ENCODE data around the gene SEC31A. TPM values are rescaled to one million over a fixed set of nuclear protein-coding genes. Genes with fewer than 3 reads are reported as not detected.
A peak's percentile ranks its signal among the peaks of the same experiment; 100 is the strongest.

SEC31A gene
- total RNA-seq, 1 donor: 523 TPM

DNA sequence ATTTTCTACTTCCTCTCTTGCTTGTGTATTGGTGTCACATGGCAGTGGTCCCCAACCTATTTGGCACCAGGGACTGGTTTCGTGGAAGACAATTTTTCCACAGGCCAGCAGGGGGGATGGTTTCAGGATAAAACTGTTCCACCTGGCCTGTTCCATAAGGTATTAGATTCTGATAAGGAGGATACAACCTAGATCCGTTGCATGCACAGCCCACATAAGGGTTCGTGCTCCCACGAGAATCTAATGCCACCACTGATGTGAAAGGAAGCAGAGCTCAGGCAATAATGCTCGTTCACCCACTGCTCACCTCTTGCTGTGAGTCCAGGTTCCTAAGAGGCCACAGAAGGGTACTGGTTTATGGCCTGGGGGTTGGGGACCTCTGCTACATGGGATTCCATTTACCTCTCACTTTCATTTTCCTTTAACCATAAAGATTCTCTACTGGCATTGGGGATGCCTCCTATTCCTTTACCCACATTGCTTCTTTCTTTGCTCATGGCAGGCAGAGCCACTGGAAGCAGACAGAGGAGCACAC is 38.1 kb downstream of the SEC31A start:
- no peak for TF ChIP-seq CTCF (IDR thresholded peaks at IDR 0.05; ENCODE audit: insufficient read depth, low read depth, low read length)
- DNase-seq (ENCODE audit: low read depth): no peak
- H3K4me3 ChIP-seq (ENCODE audit: low read depth, low read length): no peak overlapping the region

GRCh38 chr4:82851885-82852750 is 38.8 kb downstream of the SEC31A start:
- no peak overlapping the region for H3K4me3 ChIP-seq (ENCODE audit: low read depth, low read length)
- peak; percentile 50 for DNase-seq (ENCODE audit: low read depth)
- peak; percentile 48 for TF ChIP-seq CTCF (IDR thresholded peaks at IDR 0.05; ENCODE audit: insufficient read depth, low read depth, low read length)

DNA sequence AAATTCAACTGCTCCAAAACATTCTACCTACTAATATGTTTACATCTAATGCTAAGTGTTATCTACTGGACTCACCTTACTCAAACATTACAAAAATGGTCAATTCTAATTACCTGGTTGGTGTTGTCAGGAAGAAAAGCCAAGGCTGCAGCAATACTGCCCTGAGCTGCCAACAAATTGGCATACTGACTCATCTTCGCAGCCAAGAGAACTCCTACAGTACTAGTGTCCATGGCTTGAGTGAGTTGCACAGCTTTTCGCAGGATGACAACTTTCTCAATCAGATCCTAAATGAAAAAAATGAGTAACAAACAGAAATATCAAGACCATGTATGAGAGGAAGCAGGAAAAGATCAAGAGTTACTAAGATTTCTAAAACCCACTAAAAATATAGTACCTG is 39.6 kb downstream of the SEC31A start:
- no peak overlapping the region for H3K4me3 ChIP-seq (ENCODE audit: low read depth, low read length)
- no peak for TF ChIP-seq CTCF (IDR thresholded peaks at IDR 0.05; ENCODE audit: insufficient read depth, low read depth, low read length)
- no peak for DNase-seq (ENCODE audit: low read depth)

- TF ChIP-seq CTCF (IDR thresholded peaks at IDR 0.05; ENCODE audit: insufficient read depth, low read depth, low read length): no peak
- DNase-seq (ENCODE audit: low read depth): no peak
- no peak overlapping the region for H3K4me3 ChIP-seq (ENCODE audit: low read depth, low read length)
These were observed 40.3 kb downstream of the SEC31A start for GRCh38 chr4:82850684-82851083.

- no peak for TF ChIP-seq CTCF (IDR thresholded peaks at IDR 0.05; ENCODE audit: insufficient read depth, low read depth, low read length)
- H3K4me3 ChIP-seq (ENCODE audit: low read depth, low read length): no peak overlapping the region
These were observed 42.2 kb downstream of the SEC31A start for GRCh38 chr4:82848706-82849105.

GRCh38 chr4:82842593-82842992 is 48.4 kb downstream of the SEC31A start:
- peak; percentile 21 for DNase-seq (ENCODE audit: low read depth)
- peak; percentile 58 for TF ChIP-seq CTCF (IDR thresholded peaks at IDR 0.05; ENCODE audit: insufficient read depth, low read depth, low read length)
- no peak overlapping the region for H3K4me3 ChIP-seq (ENCODE audit: low read depth, low read length)

More at GRCh38 chr4:82848706-82849105, 42.2 kb downstream of the SEC31A start:
- no peak for DNase-seq (ENCODE audit: low read depth)

All from fibroblast of villous mesenchyme (primary cell).